NCI-H146 treated with DMSO at 0.1 percent for 48 hours (cell line): ENCODE results near the gene OR52E2.
"Not testable (repeated sequence)": the region's sequence is repeated elsewhere in the genome, so short reads cannot be mapped to it uniquely, and the experiment has no call there.

Source experiments
- DNase-seq: peaks from one replicate; lab custom pipeline; 2025; ENCODE audit not compliant: unreplicated experiment; lab: John Stamatoyannopoulos, UW

The OR52E2 gene

DNA sequence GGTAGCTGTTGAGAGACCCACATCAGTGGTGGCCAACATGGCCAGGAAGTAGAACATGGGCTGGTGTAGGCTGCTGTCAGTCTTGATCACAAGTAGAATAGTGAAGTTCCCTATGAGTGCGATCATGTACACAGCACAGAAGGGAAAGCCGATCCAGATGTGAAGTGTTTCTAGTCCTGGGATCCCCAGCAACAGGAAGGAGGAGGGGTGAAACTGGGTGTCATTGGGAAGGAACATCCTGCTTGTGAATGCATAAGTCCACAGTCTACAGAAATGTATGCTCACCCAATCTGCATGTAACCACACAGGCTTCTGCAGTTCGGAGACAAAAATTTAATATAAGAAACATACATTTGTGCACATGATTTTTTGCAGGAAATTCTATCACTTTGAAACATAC, at the start of gene OR52E2:
TSS of gene OR52E2 (minus strand) at position 237 of the 400 bp plus-strand sequence. CDS start at position 237, 0 bp downstream.
- no peak for DNase-seq

DNA sequence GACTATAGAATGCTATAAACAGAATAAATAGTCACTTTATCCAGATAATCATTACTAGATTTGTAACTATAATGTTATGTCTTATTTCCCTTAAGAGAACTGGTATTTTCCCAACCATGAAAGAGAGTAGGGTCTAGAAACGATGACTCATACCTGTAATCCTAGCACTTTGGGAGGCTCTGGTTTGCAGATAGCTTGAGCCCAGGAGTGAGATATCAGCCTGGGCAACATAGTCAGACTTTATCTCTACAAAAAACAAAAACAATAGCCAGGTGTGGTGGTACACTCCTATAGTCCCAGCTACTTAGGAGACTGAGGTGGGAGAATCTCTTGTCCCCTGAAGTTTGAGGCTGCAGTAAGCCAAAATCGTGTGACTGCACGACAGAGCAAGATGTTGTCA, 47.9 kb upstream of the OR52E2 start:
- no peak for DNase-seq

DNA sequence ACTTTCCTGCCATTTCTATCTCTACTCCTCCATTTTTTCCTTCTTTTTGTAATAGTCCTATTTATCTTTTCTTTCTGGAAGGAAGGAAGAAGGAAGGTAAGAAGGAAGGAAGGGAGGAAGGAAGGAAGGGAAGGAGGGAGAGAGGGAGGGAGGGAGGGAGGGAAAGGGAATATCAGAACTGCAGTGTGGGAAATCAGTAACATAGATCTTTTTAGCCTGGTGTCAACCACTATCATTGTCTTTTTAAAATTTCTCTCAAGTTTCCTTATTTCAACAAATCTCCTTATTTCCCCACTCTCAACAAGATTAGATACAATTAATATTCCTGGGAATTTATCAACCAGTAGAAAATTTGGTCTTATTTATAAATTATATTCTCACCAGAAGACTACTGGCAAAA, 43.6 kb upstream of the OR52E2 start:
- no peak for DNase-seq

DNA sequence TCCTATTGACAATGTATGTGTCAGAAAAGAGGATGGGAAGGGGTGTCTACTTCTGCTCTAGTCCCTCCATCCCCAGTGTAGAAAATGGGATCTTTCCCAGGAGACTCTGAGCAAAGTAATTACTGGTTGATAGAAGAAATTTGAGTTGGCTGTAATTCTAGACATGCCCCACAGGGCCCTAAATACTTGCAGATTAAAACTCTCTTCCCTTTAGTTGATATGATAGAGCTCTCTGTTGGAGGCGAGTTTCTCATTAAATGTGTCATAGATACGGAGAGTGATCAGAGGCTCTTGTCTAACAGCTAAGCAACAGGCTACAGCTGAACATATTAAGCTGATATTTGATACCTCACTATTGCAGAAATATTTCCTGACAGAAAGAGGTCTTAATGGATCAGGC, 42.8 kb upstream of the OR52E2 start:
- DNase-seq = no peak

DNA sequence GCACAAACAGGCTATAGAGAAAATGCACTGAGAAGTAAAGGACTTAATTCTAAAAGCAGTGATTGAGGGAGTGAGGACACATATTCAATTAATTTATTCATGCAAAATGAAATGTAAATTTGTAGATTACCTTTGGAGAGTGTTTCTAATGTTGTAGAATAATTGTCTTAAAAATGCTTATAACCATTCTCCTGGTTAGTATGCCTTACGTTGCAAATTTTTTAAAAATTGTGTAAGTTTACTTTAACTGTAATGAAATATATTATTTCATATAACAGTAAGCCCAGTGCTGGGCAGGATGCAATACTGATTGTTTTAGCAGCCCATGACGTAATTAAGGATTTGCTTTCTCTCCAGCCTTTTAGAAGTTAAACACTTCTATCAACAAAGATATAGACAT, 36.6 kb upstream of the OR52E2 start:
- DNase-seq = no peak

DNA sequence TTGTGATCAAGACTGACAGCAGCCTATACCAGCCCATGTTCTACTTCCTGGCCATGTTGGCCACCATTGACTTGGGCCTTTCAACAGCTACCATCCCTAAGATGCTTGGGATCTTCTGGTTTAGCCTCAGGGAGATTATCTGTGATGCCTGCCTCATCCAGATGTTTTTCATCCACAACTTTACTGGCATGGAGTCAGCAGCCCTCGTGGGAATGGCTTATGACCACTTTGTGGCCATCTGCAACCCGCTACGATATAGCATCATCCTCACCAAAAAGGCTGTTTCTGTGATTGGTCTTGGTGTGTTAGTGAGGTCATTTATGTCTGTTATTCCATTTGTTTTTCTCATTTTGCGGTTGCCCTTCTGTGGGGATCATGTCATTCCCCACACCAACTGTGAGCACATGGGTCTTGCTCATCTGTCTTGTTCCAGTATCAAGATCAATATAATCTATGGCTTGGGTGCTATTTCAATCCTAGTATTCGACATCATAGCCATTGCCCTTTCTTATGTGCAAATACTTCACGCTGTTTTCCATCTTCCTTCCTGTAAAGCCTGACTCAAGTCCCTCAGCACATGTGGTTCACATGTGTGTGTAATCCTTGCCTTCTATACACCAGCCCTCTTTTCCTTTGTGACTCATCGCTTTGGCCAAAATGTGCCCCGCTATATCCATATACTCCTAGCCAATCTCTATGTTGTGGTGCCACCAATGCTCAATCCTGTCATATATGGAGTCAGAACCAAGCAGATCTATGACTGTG, 33.6 kb upstream of the OR52E2 start:
- no peak for DNase-seq

DNA sequence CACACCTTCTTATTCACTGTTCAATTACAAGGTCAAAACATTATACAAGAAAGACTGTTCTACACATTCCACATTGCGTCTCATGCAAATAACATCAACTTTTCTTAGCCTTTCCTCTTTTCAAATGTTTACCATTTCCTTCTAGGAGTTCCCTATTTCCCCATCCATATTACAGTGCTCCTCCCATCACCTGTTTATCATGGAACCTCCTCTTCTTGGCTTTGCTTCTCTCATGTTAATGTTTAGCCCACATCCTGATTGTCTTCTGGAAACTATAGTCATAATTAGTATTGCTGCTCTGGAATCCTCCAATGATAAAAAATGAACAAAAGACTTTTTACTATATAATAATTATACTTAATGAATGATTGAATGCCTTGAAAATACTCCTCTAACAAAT, 31.2 kb upstream of the OR52E2 start:
- no peak for DNase-seq

DNA sequence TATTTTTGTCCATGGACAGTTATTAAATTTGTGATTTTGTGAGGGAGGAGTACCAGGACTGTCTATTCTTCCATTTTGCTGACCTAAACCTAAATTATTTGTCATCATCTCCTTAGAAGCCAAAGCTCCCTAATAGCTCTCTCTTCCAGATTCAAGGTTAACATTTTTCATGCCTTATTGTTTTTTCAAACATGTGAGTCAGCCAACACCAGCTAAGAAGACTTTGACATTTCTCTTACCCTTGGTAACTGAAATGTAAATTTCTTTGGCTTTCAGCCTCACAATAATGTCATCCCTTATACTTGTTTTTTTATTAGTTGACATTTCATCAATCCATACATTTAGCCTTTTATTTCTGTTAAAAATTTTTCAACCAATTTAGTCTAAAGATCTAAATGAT, 29.1 kb upstream of the OR52E2 start:
- DNase-seq = no peak

DNA sequence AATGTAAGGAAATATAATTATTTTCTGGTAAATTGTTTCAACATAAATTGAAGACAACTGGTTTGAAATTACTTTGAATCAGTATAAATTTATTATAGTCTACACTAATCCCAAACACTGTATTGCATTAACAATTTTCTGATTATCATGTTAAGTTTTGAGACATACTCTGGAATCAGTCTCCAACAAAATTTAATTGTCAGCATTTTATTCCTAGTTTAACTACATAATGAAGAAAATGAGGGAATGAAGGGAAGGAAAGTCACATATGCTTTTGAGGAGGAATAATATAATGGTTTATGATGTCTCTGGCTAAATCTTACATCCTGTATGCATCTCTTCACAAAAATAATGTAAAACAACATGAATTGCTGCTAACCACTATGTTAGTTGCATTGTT, 24.2 kb upstream of the OR52E2 start:
- DNase-seq = no peak

DNA sequence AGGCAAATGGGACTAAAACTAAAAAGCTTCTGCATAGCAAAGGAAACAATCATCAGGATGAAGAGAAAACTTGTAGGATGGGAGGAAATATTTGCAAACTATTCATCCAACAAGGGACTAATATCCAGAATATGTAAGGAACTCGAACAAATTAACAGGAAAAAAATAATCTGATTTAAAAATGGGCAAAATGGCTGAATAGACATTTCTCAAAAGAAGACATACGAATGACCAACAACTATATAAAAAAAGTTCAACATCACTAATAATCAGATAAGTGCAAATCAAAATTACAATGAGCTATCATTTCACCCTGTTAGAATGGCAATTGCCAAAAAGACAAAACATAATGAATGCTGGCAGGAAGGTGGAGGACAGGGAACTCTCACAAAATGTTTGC, 22.0 kb upstream of the OR52E2 start:
- DNase-seq = no peak

DNA sequence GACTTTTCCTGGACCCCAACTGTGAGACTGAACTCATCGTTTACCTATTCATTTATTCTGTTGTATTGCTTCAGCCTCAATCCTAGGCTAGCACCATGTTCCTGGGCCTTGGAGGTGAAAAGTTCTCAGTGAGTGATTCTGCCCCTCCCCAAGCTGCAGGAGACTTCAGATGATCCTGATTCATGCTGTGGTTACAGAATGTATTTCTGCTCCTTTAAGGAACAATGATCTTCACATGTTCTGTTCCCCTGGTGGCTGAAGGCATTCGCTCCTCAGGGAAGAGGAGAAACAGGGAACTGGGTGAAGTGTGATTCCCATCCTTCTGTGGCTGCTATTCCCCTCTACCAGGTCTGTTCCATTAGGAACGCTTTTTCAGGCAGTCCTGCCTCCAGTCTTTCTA, 12.4 kb upstream of the OR52E2 start:
- DNase-seq = no peak

DNA sequence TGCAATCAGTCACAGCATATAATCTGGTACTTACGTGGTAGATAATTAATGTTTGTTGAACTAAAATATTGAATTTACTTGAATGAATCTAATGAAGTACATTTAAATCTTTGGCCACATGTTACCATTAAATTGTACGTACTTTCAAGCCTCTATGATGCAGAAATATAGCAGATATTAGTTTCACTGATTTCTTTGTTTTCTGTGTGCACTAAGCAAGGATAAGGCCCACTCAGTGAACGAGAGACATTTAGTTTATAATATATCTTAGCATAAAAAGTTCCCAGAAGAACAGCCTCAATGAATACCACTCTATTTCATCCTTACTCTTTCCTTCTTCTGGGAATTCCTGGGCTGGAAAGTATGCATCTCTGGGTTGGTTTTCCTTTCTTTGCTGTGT, 9.8 kb upstream of the OR52E2 start, which contains the start of gene OR52E1:
TSS of gene OR52E1 (plus strand) at position 301 of the 400 bp plus-strand sequence.
- DNase-seq = no peak

DNA sequence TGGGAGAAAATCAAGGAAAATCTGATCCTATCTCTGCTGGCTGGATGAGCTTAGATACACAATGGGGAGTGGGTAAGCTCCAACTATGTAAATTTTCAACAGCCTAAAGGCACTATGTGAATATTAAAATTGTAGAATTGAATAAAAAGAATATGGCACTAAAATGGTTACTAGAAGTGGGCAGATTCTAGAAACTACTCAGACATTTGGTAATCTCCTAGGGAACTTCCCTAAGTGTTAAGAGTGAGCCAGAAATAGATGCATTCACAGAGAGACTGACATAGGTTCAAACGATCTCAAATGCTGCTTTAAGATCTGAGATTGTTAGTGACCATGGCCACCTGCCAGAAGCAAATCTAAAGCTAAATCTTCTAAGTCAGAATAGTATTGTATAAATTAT, 5.6 kb upstream of the OR52E2 start:
- no peak for DNase-seq

DNA sequence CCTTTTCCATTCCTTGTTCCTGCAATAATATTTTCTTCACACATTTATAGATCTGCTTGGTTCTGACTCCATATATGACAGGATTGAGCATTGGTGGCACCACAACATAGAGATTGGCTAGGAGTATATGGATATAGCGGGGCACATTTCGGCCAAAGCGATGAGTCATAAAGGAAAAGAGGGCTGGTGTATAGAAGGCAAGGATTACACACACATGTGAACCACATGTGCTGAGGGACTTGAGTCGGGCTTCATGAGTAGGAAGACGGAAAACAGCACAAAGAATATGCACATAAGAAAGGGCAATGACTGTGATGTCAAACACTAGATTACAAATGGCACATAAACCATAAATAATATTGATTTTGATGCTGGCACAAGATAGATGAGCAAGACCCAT, 748 bp downstream of the OR52E2 start:
- DNase-seq = not testable (repeated sequence)

DNA sequence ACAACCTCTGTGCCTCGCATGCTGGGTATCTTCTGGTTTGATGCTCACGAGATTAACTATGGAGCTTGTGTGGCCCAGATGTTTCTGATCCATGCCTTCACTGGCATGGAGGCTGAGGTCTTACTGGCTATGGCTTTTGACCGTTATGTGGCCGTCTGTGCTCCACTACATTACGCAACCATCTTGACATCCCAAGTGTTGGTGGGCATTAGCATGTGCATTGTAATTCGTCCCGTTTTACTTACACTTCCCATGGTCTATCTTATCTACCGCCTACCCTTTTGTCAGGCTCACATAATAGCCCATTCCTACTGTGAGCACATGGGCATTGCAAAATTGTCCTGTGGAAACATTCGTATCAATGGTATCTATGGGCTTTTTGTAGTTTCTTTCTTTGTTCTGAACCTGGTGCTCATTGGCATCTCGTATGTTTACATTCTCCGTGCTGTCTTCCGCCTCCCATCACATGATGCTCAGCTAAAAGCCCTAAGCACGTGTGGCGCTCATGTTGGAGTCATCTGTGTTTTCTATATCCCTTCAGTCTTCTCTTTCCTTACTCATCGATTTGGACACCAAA, 12.6 kb downstream of the OR52E2 start:
- no peak for DNase-seq

DNA sequence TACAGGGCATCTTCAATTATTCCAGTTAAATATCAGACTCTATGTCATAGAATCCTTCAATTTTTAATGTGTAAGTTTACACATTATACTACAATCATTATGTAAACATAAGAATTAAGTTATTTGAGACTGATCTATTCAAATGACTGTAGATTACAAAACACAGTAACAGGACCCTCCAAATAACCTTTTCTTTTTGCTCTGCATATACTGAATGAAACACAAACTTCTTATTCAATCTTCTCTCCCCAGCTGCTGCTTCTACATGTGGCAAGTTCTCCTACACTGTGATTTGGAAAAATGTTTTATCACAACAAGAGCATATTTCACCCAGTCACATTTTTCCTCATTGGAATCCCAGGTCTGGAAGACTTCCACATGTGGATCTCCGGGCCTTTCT, 13.2 kb downstream of the OR52E2 start, which contains the start of gene OR52J3:
TSS of gene OR52J3 (plus strand) at position 301 of the 400 bp plus-strand sequence. CDS start at position 301, 0 bp downstream.
- no peak for DNase-seq

DNA sequence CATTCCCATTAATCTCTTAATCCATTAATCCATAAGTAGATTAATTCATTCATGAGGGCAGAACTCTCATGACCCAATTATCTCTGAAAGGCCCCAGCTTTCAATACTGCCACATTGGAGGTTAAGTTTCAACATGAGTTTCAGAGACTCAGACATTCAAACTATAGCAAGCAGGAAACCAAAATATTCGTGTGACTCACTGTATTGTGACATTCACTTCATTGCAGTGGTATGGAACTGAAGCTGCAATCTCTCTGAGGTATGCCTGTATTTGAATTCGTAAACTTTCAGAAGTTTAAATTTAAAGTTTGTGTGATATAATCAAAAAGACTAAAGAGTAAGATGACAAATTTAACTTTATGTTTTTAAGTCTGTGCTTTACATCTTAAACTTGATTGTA, 16.0 kb downstream of the OR52E2 start:
- DNase-seq = no peak

DNA sequence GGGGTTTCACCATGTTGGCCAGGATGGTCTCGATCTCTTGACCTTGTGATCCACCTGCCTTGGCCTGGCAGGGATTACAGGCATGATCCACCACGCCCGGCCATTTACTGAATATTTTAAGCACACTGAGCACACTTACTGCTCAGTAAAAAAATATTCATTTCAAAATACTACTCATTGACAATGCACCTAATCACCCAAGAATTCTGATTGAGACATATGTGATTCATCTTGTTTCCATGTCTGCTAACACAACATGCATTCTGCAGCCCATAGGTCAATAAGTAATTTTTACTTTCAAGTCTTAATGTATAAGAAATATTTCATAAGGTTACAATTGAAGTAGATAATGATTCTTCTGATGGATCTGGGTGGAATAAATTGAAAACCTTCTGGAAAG, 17.3 kb downstream of the OR52E2 start:
- no peak for DNase-seq

DNA sequence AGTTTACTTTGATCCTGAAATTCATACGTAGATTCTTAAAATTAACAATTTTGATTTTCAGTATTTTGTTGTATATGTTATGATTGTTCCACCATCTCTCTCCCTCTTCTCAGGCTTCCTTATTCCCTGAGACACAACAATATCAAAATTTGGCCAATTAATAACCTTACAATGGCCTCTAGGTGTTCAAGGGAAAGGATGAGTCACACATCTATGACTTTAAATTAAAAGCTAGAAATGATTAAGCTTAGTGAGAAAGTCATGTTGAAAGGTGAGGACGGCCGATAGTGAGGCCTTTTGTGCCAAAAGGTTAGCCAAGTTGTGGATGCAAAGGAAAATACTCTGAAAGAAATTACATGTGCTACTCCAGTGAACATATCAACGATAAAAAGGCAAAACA, 18.6 kb downstream of the OR52E2 start:
- no peak for DNase-seq

DNA sequence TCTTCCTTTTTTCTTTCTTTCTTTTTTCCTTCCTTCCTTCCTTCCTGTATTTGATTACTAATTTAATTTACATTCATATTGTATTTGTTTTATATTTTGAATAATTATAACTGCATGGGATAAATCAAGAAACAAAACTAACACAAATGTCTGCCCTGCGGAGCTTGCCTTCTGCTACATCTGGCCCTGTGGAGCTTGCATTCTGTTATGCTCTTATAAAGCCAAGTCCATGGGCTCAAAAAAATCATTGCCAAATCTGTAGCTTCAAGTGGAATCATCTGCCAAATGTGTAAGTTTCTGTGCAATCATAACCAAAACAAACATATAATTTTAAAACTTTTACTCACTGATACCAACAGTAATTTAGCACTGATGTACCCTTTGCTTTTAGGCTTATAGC, 21.1 kb downstream of the OR52E2 start:
- no peak for DNase-seq

DNA sequence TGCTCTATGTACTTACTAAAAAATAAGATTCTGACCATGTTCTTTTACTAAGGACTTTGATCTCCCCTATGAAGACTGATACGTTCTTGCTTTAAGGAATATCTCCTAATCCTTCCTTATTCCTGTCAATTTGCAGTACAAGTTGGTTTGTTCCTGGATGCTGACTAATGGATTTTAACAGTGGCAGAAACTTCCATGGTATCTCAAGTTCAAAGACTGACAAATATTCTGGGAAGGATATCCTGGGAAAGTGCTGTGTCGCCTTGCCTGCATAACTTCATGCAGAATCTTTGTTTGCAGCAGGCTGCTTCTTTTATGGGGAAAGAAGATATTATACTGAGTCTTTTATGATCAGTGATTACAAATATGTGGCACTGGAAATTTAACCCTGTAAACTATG, 21.5 kb downstream of the OR52E2 start:
- no peak for DNase-seq

DNA sequence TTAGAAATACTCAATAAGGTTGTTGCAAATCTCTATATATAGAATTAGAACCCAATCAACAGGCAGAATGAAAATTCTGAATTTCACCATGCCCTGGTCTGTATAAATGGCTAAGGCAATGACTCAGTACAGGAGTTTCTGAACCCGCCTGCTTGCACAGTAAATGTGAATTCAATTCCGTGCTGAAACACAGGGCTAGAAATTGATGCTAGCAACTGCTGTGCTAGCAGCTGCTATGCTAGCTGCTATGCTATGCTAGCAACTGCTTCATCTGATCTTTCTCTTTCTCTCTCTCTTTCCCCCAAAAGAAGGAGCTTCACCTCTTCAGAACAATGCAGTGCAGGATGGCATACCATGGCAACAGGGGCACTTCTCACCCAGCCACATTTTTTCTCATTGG, 22.8 kb downstream of the OR52E2 start:
- DNase-seq = no peak

DNA sequence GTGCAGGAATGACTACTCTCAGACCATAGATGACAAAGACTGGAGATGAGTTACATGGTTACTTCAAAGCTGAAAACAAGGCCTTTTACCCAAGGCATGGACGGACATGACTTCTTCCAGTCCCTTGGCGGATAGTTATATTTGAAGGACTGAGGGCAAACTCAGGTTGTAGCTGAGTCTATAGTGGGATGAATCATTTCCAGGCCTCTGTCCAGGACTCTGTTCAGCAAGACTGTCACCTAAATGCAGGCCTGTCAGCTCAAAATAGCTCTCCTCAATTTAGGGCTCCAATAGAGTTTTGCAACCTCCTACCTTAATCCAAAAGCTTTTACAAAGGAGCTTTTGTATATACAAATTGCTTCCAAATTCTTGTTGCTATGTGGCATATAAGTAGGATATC, 37.4 kb downstream of the OR52E2 start:
- DNase-seq = no peak
